HG02678 (cell line): ENCODE data around the gene EIF3D.
"Not testable (repeated sequence)": the region's sequence is repeated elsewhere in the genome, so short reads cannot be mapped to it uniquely, and the experiment has no call there.

ENCODE experiments used
- ATAC-seq: cut with Tn5 transposase; IDR thresholded peaks from one replicate; pipeline ENCODE4 v1.9.1; 2021; ENCODE audit warnings: mild to moderate bottlenecking, moderate library complexity; ENCODE audit not compliant: unreplicated experiment

The EIF3D gene

DNA sequence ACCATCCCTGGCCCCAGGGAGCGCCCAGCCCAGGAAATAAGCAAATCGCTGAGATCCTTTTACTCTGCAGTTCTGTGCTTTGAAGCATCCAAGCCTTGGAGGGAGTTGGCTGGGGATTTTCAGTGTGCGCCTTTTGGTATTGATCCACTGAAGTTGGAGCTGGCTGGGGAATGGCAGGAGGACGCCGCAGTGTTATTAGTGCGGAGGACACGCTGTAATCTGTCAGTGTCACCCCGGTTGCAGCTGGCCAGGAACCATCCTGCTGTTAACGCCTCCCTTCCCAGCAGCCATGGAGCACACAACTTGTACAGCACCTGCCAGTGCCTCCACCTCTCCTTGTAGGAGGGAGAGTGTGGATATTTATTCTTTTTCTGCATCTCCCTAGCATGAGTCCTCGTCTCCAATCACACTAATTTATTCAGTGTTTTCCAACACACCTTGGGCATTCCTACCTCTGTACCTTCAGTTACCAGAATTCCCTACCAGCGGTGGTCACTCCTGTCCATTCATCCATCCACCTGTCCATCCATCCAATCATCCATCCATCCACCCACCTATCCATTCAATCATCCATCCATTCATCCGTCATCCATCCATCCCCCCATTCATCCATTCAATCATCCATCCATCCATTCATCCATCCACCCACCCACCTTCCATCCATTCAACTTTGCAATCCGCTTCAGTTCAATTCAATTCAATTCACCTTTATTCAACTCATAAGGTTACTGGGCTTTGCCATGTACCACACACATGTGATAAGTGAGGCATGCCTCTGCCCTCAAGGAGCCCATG lies 21.9 kb upstream of the EIF3D start:
- no peak for ATAC-seq

DNA sequence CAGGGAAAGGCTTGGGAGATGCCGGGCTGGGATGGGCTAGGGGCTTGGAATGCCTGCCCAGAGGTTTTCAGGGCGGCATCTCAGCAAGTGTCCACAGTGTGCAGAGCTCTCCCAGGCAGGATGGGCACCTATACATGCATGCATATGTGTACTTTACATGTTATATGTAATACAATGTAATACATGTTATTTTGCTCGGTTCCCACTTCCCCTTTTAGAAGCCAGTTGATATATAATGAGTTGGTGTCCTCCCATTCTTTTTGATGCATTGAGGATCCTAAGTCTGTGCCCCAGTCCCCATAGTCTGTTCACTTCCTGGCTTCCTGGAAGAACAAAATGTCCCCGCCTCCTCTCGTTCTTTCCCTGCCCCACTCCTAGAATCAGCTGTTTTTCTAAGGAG lies 20.1 kb upstream of the EIF3D start:
- ATAC-seq, result no peak

DNA sequence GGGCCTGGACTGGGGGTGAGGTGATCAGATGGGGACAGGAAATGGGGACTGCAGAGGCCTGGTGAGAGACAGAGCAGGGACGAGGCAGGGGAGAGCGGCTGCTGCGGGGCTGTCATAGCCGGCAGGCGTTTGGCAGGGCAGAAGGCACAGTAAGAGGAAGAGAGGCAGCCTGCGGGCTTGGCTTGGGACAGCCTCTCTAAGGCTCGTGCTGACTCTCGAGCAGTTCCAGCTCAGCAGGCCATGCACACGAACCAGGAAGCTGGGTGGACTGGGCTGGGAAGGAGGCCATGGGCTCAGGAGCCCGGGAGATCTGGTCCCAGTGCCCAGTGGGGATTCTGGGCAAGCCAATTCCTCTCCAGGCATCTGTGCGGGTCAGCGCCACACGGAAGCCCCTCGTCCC lies 19.6 kb upstream of the EIF3D start:
- ATAC-seq, result no peak

DNA sequence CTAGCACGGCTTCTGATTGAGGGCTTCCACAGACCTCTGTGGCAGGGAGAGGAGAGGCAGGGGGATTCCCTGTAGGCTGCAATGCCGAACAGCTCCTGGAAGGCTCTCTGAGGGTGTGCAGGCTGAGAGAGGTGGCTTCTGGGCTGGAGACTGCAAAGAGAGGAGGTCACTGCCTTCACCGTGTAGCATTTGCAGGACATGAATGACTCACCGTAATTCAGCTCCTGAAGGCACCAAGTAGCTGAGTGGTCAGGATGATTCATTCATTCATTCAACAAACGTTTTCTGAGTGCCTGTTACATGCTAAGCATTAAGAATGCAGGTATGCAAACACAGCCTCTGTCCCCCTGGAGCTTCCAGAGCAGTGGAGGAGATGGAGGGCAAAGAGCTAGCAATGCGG lies 18.0 kb upstream of the EIF3D start:
- ATAC-seq, result no peak

DNA sequence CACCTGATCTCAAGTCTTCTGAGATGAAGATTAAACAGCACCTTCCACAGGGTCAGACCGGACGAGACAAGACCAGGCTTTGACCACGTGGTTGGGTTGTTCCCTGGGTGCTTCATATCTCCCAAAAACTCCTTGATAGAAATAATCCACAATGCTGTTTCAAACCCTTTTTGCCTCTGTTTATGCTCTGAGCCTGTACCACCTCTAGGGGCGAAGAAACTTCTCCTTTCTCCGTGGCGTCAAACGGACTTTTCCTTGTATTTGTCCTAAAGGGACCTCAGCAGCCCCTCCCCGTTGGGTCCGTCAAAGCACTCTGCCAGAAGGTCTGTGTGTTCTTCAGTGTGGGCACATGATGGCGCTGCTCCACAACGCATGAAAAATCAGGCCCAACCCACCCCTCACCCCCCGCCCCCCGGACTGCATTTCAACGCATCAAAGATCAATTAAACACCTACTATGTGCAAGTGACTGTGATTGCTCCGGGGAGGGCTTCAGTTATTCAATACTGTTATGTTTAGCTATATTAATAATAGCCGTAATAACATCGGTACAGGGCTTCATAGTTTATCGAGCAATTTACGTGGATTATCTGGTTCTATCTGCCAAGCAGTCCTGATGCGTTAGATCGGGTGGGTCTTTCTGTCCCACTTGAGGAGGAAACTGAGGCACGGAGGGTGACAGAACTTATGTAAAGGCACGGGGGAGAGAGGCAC lies 17.3 kb upstream of the EIF3D start:
- no peak for ATAC-seq

DNA sequence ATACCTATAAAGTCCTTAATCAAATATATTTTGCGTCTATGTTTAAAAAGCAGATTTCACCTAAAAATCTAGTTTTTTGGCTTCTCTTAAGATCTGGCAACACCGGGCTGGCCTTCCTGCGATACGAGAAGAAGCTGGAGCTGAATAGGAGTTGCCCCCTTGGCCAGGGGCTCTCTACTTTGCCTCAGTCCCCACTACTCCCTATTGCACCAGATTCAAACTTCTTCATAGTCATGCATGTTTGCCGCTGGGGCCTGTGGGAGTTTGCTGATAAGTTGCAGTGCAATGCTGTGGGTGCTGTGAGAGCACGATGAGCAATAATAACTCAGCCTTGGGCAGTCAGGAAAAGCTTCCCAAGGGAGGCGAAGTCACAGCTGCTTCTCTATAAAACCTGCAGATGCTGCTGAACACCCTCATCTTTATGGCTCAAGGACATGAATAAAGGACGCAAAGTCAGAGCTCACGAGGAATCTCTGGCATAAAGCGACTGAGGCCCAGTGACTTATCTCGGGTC lies 15.2 kb upstream of the EIF3D start:
- ATAC-seq, result no peak

DNA sequence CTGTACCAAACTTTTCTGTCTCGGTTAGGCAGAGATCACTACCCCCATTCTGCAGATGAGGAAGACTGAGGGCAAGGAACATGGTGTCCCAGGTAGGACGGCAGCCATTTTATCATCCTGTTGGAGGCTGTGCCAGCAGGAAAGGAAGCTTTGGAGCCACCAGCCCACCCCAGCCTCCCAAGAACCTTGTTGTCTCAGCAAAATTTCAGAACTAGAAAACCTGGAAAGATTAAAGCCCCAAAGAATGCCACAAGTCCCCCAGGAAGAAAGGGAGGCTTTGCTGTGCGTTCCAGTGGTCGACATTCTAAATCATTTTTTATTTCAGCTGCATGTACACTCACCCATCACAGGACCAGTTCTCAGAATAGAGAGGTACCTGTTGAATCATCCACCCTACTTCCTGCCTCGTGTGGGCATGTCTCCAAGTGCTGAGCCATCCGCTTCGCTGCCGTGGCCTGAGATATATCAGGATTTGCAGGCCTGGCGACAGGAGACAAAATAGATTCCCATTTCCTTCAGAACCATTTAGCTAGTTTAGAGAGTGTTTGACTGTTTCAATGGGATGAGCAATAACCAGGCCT lies 13.0 kb upstream of the EIF3D start:
- no peak for ATAC-seq

DNA sequence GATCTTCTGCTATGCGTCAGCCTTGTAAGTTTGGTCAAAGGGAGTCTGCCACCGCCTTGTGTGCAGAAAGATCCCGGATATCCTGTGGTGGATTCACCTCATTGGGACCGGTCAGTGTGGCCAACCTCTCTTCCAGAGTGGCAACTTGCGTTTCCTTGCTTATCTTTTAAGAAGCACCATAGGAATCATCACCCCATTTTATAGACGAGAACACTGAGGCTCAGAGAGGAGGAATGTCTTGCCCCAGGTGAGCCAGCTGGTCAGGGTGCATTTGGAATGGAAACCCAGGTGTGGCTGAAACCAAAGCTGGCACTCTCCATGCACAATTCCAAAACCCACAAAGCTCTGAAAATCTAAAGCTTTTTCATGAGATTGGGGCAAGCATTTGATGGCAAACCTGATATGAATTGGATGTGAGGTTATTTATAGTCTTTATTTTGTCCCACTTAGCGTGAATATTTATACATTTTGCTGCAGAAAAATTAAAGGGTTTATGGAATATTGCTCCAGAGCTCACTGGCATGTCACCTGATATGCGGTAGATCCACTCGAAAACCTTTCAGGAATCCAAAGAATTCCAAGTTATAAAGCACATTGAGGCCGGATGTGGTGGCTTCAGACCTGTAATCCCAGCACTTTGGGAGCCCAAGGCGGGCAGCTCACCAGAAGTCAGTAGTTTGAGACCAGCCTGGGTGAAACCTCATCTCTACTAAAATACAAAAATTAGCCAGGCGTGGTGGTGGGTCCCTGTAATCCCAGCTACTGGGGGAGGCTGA lies 12.1 kb upstream of the EIF3D start:
- no peak for ATAC-seq

DNA sequence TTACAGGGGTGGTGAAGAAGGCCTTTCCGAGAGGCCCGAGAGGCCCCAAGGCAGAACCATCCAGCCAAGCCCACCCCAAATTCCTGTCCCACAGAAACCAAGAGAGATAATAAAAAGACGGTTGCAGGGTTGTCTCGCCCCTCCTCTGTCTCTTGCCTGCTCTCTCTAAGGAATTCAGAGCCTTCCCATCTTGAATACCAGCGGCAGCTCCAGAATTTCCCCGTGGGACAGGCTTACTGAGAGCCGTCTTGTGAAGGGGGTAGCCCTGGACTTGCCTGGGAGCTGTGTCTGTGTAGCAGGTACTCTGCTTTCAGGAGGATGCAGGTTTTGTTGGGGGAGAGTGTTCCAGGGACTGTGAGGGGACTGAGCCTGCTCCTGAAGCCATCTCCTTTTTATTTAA lies 9.6 kb upstream of the EIF3D start:
- ATAC-seq, result no peak

DNA sequence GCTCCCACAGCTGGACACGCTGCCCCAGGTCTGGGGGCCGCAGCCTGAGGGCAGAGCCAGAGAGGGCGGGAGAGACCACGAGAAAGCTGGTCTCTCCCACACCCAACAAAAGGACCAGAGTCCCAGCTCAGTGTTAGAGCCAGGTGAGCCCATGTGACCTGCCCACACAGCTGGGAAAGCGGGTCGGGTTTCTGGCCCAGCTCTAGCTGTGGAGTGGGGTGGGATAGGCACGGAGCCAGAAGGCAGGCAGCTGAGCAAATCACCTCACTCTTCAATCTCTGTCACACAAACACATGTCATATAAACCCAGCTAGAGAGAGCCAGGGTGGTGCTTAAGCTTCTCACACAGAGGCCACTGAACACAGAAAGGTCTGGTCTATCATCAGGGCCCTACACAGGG lies 7.8 kb upstream of the EIF3D start:
- no peak for ATAC-seq

DNA sequence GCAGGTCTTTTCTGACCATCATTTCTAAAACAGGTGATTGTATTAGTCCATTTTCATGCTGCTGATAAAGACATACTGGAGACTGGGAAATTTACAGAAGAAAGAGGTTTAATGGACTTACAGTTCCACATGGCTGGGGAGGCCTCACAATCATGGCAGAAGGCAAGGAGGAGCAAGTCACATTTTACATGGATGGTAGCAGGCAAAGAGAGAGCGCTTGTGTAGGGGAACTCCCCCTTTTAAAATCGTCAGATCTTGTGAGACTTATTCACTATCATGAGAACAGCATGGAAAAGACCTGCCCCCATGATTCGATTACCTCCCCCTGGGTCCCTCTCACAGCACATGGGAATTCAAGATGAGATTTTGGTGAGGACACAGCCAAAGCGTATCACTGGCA lies 4.4 kb upstream of the EIF3D start:
- not testable (repeated sequence) for ATAC-seq

DNA sequence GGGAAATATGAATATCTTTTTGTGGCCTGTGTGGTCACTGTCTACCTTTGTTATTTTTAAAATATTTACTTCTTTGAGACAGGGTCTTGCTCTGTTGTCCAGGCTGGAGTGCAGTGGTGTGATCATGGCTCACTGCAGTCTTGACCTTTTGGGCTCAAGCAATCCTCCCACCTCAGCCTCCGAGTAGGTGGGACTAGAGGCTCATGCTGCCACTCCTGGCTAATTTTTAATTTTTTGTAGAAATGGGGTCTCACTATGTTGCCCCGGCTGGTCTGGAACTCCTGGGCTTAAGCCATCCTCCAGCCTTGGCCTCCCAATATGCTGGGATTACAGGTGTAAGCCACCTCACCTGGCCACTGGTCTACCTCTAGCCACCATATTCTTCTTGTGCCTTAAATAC lies 3.5 kb upstream of the EIF3D start:
- ATAC-seq, result no peak

DNA sequence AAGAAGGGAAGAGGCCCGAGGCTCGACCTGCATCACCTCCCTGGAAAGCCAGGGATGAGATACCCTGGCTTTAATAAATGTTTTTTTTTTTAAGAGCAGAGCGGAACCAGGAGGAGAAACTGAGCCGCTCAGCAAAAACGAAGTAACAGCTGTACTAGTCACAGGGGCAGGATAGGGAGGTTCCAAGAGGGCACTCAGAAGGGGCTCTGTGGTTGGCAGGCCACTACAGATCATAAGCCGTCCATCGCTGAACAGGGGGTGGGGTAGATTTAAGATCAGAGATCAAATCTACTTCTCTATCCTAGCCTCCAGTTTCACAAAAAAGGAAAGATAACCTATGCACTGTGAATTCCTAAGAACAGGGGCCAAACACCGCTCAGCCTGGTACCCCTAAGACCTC lies 625 bp downstream of the EIF3D start:
- no peak for ATAC-seq

DNA sequence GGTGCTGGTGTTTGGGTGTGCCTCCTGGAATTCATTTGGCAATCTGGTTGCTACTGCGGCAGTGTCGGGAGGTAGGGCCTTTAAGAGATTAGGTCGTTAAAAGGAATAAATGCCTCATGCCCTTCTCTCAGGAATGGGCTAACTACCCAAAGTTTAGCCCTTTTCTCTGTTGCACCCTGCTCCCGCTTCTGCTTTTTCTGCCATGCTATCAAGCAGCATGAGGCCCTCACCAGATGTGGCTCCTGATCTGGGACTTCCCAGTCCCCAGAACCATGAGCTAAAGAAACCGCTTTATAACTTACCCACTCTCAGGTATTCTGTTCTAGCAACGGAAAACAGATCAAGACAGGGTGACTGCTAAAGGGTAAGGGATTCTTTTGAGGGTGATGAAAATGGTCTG lies 6.3 kb downstream of the EIF3D start:
- ATAC-seq, result no peak

DNA sequence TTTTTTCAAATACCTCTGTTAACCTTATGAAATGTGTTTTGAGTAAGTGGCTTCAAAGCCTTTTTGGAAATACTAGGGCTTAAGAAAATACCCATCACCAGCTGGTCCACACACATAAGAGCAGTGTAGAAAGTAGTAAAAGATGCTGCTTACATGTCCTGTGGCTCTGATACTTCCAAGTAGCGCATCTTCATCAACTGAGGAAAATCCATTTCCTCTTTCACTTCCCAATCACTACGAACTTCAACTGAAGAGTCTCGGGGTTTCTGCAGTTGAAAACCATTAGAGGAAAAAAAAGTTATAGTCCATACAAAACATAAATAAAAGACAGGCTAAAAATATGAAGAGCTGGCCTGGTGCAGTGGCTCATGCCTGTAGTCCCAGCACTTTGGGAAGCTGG lies 8.5 kb downstream of the EIF3D start:
- ATAC-seq, result no peak

DNA sequence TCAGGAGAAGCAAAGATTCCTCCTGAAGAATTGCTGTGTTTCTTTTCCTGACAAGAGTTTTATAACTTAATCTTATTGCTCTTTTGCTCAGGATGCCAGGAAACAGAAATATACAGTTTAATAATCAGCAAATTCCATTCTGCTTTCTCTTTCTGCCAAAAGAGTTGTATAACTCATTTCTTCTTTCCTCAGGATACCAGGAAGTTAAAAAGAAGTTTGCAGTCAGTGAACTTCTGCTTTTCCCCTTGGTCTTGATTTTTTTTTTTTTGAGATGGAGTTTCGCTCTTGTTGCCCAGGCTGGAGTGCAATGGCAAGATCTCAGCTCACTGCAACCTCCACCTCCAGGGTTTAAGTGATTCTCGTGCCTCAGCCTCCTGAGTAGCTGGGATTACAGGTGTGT lies 9.1 kb downstream of the EIF3D start:
- ATAC-seq, result not testable (repeated sequence)

DNA sequence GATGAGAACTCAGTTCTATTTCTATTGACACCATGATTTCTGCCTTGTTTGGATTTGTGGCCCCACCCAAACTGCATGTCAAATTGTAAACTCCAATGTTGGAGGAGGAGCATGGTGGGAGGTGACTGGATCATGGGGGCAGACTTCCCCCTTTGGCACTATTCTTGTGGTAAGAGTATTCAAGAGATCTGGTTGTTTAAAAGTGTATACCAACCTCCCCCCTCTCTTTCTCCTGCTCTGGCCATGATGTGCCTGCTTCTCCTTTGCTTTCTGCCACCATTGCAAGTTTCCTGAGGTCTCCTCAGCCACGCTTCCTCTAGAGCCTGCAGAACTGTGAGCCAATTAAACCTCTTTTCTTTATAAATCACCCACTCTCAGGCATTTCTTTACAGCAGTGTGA lies 14.2 kb downstream of the EIF3D start:
- ATAC-seq, result no peak

DNA sequence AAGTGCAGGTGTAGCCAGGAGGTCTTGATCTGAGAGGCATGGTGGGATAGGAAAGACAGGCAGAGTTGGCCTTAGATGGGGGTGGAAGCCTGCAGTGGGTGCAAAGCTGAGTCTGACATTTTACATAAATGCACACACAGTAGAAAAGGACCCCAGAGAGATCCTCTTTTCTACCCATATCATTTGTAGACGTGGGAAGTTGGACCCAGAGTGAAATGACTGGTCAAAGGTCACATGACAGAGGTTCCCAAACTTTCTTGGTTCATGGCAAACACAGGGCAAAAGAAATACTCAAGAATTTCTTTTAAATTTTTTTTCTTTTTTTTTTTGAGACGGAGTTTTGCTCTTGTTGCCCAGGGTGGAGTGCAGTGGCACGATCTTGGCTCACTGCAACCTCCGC lies 16.0 kb downstream of the EIF3D start:
- no peak for ATAC-seq

DNA sequence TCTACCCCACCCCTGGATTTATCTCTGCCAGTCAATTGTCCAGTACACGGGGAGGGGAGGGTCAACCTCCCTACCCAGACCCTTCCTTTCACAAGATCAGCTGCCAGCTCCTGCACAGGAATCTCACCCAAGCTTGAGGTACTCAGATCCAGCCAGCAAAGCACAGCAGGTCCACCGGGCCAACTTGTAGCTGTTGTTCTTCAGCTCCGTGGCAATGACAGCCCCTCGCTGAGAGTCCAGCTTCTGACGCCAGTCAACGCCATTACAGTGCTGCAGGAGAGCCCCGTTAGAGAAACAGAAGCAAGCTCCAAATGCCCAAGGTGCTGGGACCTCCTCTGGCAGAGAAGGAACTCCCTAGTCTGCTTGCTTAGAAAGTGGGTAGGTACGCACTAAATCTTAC lies 16.6 kb downstream of the EIF3D start:
- no peak for ATAC-seq

DNA sequence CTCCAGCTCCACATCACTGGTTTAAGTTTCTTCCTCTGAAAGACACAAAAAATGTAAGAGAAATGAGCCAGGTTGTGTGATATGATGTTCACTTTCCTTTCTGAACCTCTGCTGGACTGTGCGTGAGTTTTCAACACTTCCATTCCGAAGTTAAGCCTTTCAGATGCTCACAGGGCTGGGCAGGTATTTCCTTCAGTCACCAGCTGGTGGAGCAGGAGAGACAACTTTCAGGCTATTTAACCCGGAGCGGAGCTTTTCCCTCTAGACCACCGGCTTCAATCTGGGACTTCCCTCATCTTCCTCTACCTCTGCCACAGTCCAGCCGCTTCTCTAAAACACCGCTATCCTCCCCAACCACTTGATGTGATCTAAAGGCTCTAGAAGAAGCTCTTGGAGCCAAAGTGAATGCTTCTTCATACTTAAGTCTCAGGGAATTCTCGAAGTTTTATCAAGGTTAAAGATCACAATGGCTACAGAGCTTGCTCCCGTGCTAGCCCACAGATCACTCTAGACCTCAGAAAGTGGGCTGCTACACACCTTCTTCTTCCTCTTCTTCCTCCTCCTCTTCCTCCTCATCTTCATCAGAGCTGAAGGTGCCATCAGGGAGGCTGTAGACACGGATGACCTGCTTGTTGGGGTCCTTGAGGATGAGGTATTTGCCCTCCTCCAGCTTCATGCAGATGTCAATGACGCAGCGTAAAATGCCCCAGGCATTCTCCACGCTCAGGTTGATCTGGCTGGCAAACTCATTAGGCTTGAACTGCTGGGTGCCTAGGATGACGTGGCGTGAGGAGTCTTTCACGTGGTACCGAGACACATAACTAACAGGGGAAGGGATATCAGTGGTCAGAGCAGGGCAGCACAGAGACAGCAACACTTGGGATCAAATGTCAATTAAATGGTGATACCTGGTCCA lies 17.7 kb downstream of the EIF3D start:
- no peak for ATAC-seq
